Neural crest cell (in vitro differentiated cells): Measurements from ENCODE around the gene IL13RA2. TPM values are rescaled to one million over a fixed set of nuclear protein-coding genes. Genes with fewer than 3 reads are reported as not detected.

Source experiments
- DNase-seq: peaks from one replicate; pipeline ENCODE4 v3.0.0; 2021; ENCODE audit warnings: low read depth, mixed read lengths, low spot score
- H3K27ac Mint-ChIP-seq: one replicate; pipeline ENCODE4 v1.8.0; 2021; ENCODE audit warnings: mild to moderate bottlenecking, mixed read lengths; ENCODE audit not compliant: unreplicated experiment
- H3K27me3 Mint-ChIP-seq: 2 replicates; pipeline ENCODE4 v1.8.0; 2021; ENCODE audit warnings: low read depth, mild to moderate bottlenecking, mixed read lengths
- H3K36me3 Mint-ChIP-seq: 2 replicates; pipeline ENCODE4 v1.8.0; 2021; ENCODE audit warnings: low read depth, mild to moderate bottlenecking, mixed read lengths
- H3K4me1 Mint-ChIP-seq: 2 replicates; pipeline ENCODE4 v1.8.0; 2021; ENCODE audit warnings: mixed read lengths
- H3K4me3 Mint-ChIP-seq: one replicate; pipeline ENCODE4 v1.8.0; 2021; ENCODE audit warnings: mild to moderate bottlenecking, mixed read lengths
- H3K9me3 Mint-ChIP-seq: 2 replicates; pipeline ENCODE4 v1.8.0; 2021; ENCODE audit warnings: mixed read lengths
- total RNA-seq: library from RNA; stranded (reverse); gene quantifications from 2 replicates; pipeline ENCODE4 v1.2.1, GENCODE V29; 2021
- TF ChIP-seq, protein P1 (sequence below): fragments of 200-600 bp; sonication (generic); conservative IDR thresholded peaks from 2 replicates; pipeline ENCODE4 v1.5.0; 2021; ENCODE audit warnings: antibody characterized with exemption, mild to moderate bottlenecking

The IL13RA2 gene
- total RNA-seq, 1 donor from 2014 or later = 0.51 TPM

DNA sequence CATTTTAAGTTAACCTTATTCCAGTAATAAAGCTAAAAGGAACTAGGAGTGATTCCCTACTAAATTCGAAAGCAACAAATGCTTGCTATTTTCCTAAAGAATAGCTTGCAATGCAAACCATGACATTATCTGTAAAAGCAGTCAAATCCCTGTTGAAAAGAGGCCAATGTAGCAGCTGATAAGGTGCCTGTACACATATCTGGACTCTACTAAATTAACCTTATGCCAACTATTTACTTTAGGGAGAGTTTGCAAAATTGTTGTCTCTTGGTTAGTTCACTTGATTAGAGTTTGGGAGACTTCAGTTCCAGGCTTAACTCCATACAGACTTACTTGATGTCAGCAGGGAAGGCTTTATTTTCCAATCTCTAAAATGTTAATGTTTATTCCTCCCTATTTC, 6.0 kb downstream of the IL13RA2 start:
- H3K27ac Mint-ChIP-seq = no peak overlapping the region
- H3K4me3 Mint-ChIP-seq = no peak overlapping the region
- H3K36me3 Mint-ChIP-seq = no peaks in the 10 kb centered on the region
- TF ChIP-seq, protein P1, sequence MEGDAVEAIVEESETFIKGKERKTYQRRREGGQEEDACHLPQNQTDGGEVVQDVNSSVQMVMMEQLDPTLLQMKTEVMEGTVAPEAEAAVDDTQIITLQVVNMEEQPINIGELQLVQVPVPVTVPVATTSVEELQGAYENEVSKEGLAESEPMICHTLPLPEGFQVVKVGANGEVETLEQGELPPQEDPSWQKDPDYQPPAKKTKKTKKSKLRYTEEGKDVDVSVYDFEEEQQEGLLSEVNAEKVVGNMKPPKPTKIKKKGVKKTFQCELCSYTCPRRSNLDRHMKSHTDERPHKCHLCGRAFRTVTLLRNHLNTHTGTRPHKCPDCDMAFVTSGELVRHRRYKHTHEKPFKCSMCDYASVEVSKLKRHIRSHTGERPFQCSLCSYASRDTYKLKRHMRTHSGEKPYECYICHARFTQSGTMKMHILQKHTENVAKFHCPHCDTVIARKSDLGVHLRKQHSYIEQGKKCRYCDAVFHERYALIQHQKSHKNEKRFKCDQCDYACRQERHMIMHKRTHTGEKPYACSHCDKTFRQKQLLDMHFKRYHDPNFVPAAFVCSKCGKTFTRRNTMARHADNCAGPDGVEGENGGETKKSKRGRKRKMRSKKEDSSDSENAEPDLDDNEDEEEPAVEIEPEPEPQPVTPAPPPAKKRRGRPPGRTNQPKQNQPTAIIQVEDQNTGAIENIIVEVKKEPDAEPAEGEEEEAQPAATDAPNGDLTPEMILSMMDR = no peak
- no peak for DNase-seq
- no peaks in the 10 kb centered on the region for H3K9me3 Mint-ChIP-seq
- H3K27me3 Mint-ChIP-seq = no peaks in the 10 kb centered on the region
- H3K4me1 Mint-ChIP-seq = no peaks in the 10 kb centered on the region

DNA sequence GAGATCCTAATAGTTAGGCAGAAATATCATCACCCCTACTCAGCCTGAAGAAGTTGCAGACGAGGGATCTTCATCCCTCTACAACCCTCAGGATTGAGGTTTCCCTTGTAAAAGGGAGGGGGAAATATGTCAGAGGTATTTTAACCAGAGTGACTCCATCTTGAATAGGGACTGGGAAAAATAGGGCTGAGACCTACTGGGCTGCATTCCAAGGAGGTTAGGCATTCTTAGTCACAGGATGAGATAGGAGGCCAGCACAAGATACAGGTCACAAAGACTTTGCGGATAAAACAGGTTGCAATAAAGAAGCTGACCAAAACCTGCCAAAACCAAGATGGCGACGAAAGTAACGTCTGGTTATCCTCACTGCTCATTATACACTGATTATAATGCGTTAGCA, 17.5 kb downstream of the IL13RA2 start:
- TF ChIP-seq, protein P1 = no peak
- peaks cover 4% of the 10 kb centered on the region for H3K27me3 Mint-ChIP-seq
- no peak overlapping the region for H3K4me3 Mint-ChIP-seq
- no peak for DNase-seq
- H3K27ac Mint-ChIP-seq = no peak overlapping the region
- no peaks in the 10 kb centered on the region for H3K36me3 Mint-ChIP-seq
- H3K4me1 Mint-ChIP-seq = no peaks in the 10 kb centered on the region
- peaks cover 6% of the 10 kb centered on the region for H3K9me3 Mint-ChIP-seq

DNA sequence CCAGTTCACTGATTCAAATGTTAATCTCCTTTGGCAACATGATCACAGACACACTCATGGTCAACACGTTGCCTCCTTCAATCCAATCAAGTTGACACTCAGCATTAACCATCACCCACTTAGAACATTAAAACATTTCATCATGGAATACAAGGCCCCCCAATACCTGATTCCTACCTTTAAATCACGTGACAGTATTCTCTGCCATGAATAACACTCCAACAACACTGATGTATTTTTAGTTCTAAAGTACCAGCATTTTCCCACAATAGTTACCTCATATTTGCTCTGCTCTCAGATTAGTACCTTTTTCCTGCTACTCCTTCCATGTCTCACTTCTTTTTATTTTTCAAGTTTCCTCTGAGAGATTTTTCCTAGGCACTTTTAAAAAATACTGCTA, 19.6 kb downstream of the IL13RA2 start:
- H3K4me3 Mint-ChIP-seq = no peak overlapping the region
- TF ChIP-seq, protein P1 = no peak
- no peaks in the 10 kb centered on the region for H3K4me1 Mint-ChIP-seq
- no peaks in the 10 kb centered on the region for H3K36me3 Mint-ChIP-seq
- no peak for DNase-seq
- H3K9me3 Mint-ChIP-seq = peaks cover 6% of the 10 kb centered on the region
- peaks cover 4% of the 10 kb centered on the region for H3K27me3 Mint-ChIP-seq
- no peak overlapping the region for H3K27ac Mint-ChIP-seq

DNA sequence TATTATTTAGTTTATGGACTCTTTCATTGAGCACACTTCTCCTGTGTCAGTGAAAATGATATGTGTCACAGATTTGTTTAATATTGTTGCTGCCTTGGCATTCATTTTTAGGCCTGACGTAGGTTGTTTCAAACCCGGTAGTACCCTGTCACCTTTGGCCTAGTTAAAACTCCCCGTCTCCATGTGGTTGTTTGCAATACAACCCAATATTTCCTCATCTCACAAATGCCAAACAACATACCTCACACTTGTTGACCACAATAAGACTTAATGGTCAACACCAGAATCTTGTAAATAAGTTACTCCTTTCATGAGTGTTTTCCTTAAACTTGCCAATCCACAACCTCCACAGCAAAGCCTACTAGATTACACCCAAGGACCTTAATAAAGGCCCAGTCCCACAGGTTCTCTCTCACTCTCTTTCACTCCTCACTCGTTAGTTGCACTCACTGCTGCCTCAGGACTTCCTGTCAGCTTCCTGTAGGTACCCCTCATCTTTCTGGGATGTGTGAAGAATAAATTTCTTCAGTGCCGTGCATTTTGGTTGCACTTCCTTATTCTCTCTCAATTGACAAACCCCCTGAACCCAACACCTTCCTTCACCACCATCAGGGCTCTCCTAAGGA, 31.3 kb downstream of the IL13RA2 start:
- Mint-ChIP-seq H3K27ac (peak overlapping the region; percentile 2), H3K4me3 (no peak overlapping the region), H3K4me1 (no peaks in the 10 kb centered on the region), H3K36me3 (no peaks in the 10 kb centered on the region), H3K9me3 (no peaks in the 10 kb centered on the region), H3K27me3 (no peaks in the 10 kb centered on the region)
- DNase-seq = no peak
- TF ChIP-seq, protein P1 = no peak

DNA sequence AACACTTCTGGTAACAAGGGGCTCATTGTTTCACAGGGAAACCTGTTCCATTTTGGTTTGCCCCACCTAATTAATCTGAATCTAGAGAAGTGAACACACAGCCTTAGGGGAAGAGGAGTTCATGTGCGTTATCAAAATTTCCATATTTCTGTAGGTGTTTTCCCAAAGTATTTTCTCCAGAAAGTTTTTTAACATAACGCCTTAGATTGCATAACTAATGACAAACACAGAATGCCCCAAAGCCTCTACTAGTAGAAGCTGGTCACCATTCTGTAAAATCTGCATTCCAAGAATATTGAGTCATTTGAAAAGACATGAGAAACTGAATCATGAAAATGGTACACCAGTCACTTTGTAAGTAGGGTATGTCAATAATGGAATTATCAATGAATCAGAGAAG, 41.1 kb downstream of the IL13RA2 start:
- no peak overlapping the region for H3K4me3 Mint-ChIP-seq
- H3K27me3 Mint-ChIP-seq = no peaks in the 10 kb centered on the region
- no peaks in the 10 kb centered on the region for H3K9me3 Mint-ChIP-seq
- DNase-seq = no peak
- no peak overlapping the region for H3K27ac Mint-ChIP-seq
- H3K4me1 Mint-ChIP-seq = no peaks in the 10 kb centered on the region
- no peaks in the 10 kb centered on the region for H3K36me3 Mint-ChIP-seq
- TF ChIP-seq, protein P1 = no peak
